Stimulated activated CD4-positive, alpha-beta T cell treated with anti-CD3 and anti-CD28 coated beads, Interleukin-15, amount 100 ng/mL, for 48 hours (primary cell): ENCODE measurements around the gene ZBTB20.

ENCODE experiments used
- DNase-seq, 2 donors: peaks; one replicate each; pipeline ENCODE4 v3.0.0-alpha.2; 2020; ENCODE audit warnings: low read depth in 2 of 2

Gene ZBTB20

DNA sequence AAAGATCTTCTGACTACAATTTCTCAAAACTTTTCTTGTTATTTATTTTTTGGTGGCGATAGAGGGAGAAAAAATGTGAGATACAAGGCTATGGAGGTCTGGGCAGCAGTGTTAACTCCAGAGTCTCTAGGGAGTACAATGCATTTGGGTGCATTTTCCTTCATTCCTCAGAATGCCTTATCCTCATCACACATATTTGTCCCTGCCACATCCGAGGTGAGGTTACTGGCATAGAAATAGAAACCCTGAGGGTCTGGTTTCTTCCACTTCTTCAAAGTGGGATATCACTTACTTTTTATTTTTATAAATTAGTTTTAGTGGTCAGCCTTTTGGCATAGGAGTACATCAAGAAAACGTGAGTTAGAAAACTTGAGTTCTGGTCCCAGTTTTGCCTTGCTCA lies 702.9 kb downstream of the ZBTB20 start:
- DNase-seq, result no peak

DNA sequence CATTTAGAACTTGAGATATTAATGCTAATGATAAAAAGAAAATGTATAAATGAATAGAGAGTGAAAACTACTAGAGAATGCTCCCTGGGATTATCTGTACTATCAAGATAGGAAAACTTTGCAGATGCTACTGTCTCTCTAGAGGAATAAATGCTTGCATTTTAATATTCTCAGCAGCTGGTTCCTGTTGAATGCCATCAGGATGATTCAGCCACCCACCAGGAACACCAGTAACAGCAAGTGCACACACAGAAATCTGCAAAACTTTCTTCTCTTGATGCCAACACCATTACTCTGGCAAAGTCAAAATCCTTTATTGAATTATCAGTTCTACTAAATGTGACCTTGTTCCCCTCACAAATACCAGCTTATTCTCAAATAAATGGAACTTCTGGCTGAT lies 704.8 kb downstream of the ZBTB20 start:
- DNase-seq, result no peak

DNA sequence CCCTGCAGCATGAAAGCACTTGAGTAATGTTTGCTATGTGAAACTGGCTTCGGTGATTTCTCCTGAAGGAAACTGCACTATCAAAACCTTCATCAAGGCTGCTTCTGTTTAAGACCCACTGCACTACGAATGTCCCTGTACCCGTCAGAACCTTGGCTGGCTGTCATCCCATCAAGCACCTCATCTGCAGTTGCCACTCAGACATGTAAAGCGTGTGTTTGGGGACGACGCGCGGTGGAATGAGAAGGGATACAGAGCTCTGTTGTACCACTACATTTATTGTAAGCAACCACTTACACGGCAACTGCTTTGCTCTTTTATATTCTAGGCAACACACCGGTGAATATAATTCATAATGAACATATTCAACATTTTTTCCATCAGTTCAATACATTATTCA lies 705.7 kb downstream of the ZBTB20 start:
- no peak for DNase-seq

DNA sequence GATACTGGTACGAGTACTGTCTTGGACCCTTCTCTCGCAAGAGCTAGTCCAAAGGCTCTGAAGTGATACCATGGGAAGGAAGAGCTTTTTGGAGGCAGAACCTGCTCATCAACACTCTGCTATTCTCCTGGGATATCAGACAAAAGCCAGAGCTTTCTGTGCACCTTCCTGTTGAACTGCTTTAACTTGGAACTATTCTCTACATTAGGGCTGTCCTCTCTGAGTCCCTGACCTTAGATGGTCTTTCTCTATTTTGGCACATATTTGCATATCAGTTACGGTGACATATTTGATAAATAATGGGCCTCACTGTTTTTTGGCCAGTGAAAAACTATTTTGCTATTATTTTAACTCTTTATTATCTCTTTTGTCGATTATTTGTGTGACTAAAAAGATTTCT lies 706.4 kb downstream of the ZBTB20 start:
- no peak for DNase-seq

DNA sequence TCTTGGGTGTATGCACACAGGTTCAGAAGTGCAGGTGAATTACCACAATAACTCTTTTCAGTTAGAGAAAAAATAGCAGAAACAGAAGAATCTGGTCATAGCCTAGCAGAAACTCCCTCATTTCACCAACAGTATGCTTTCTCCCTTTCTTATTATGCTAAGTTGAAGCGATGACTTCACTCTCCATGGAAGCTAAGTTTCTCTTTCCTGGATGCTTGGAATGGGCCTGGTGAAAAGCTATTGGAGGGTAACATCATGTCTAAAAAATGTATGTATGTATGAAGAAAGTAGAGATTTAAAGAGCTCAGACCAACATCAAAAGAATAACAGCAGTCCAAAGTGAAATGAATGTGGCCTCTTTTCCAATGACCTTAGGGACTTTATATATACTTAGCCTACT lies 707.8 kb downstream of the ZBTB20 start:
- no peak for DNase-seq

DNA sequence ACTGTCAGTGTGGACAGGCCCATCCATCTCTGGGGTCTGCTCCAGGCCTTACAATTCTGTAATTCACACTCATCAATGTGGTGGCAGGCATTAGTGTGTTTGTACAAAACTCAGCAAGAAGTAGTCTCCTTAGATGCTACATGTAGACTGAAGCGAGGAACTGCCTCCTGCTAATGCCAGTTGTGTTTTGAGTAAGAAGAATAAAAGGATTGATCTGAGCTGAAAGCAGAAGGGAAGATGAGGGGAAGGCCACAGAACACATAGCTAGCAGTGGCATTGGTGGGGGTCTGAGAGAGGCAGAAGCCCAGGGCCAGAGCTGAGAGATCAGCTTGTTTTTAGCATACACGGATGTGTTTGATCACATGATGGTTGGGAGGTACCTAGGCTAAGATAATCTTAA lies 709.2 kb downstream of the ZBTB20 start:
- no peak for DNase-seq

DNA sequence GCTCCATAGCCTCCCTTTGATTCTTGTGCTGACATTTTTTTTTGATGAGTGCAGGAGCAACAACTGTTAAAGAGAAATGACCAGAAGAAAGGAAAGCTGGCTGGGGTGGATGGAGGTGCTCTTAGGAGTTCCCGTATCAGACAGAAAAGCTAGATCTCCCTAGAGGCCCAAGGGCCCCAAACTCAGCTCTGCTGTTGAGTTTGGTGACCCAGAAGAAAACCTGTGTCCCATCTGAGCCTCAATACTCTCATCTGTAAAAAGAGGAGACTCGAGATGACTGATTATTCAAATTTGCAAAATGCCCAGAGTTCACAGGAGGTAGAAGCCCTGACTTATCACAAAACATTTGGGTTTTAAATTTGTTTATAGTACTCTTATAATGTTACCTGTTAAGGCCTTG lies 710.9 kb downstream of the ZBTB20 start:
- no peak for DNase-seq

DNA sequence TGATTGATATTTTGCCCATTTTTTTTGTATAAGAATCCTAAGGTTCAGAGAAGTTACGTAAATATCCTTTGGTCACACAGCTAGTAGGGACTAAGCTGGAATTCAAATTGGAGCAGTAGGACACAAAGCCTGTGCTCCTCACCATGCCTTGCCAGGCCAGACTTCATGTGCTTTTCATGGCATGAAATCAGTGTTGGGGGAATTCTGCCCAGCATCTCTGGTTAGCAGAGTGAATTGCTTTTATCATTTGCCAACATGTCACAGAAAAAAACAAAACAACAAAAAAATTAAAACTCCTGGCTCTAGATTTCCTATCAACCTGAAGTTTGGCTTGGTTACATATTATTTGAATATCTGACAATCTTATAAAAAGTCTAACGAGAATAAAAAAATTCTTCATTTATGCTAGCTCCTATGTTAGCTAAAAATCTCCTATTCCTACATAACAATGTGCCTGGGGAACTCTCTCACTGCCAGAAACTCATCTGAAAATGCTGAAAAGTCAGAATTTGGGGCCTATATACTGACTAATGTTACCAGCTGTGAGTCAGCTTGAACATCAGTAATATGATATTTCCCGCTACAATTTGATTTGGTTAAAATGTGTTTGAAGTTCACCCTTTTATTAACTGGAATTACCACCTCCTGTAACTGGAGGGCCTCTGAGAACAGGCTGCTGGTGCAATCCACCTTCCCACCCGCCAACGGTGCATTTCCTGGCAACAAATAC lies 711.5 kb downstream of the ZBTB20 start:
- no peak for DNase-seq

DNA sequence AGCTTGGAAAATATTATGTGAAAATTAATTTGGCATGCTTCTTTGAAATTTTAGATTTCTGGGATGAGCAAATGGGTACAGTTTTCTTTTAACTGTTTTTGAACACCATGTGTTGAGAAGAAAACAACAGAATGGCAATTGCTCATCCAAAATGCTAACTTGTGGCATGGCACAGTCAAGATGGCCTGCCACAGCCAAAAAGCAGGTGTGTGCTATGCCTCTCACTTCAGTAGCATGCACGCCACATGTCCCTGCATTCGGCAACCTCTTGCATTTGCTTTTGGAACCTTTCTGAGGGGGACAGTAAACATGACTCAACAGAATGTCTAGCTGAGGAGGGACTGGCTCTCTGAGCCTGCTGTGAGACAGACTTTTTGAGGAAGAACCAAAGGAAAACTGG lies 714.8 kb downstream of the ZBTB20 start:
- no peak for DNase-seq

DNA sequence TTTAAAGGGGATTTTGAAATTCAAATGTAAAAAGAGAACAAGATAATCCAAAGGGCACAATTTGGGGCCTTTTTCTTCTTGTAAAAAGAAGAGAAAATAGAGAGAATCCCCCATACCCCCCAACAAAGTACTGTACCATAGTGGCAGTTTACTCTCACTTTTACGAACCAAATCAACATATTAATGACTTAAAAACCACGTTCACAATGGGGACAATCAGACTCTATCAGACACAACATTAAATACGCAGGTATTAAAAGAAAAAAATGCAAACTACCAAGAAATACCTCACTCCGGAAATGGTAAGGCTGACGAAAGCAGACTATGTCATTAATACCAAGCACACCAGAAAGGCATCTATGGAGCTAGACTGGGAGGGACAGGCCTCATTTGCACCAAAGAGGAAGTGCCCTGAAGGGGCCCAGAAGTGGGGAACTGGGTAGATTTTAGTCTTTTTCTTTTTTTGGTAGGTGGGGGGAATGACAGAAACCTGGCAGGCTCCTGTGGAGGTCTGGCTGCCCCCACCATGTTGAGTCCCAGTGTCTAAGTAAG lies 719.0 kb downstream of the ZBTB20 start:
- no peak for DNase-seq

DNA sequence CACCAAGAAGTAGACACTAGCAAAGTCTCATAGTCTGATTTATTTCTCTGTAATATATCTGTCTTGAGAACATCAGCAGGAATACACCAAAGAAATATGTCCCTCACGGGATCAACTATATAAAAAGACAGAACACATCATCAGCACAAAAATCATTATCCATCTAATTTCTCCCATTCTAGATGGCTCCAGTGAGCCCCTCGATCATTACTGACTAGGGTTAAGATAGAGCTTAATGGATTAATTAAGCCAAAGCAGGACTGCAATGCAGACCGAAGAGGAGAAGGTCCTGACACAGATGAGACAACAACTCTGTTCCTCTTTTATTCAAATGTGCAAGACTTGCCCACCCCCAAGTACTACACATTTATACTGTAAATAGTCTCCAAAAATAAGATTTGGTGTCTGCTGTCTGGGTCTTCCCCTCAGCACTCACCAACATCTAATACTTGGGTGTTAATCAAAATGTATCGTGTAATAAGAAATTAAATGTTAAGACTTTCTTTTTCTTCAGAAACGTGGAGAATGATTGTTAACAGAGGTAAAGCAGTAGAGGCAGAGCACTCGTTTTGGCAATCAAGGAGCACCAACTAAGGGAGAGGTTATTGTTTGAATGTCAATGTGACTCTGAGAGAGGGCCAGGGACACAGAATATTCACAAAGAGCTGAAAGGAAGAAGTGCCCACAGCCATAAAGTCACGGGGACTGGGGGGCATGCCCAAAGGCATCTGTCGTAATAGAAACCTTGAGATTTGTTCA lies 719.6 kb downstream of the ZBTB20 start:
- no peak for DNase-seq

DNA sequence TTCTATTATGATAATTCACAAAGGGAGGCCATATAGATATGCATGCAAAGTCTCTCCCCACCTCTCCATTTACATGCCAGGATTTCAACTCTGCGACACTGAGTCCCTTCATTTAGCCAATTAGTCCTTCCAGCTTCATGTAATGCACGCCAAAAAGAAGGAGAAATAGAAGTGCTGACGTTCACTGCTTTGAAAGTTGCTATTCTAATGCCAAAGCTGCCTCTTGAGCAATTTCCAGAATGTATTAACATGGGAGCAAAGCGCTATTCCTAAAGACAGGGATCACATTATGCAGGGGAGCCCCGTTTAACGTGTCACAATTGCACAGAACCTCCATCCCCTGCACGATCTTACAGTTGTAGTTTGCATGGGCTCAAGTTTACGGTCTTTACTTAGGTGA lies 722.8 kb downstream of the ZBTB20 start:
- no peak for DNase-seq

DNA sequence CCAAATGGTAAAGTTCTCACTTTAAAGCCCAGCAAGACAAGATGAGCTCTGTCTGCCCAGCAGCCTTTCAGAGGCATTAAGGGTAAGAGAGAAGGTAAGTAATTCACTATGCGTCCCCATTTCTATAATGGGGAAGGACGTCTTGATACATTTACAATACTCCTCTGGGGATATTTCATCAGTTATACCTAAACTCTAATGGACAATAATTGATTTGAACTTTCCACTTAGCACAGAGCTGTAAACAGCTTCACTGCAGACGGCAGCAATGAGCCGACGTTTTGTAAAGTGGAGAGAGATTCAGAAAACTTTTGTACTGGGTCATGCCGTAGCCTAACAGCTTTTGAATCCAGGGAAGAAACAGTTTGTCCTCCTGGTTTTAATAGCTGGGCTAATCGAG lies 725.9 kb downstream of the ZBTB20 start:
- DNase-seq, result no peak

DNA sequence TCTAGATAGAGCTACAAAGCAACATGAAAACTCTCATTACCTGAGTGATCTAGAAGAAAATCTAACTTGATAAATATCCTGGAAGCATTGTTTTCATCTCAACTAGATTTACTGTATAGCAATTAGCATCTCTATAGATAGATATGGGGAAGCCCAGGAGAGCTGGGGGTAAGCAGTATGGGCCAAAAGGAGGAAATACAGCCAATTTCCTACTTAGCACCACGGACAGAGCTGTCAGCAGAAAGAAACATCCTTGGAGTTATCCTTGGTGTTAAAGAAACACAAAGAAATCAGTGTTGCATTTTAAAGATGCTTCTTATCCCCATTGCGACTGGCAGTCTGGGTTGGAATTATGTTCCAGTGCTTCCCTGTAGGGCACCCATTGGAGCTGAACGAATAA lies 727.0 kb downstream of the ZBTB20 start:
- DNase-seq, result no peak

DNA sequence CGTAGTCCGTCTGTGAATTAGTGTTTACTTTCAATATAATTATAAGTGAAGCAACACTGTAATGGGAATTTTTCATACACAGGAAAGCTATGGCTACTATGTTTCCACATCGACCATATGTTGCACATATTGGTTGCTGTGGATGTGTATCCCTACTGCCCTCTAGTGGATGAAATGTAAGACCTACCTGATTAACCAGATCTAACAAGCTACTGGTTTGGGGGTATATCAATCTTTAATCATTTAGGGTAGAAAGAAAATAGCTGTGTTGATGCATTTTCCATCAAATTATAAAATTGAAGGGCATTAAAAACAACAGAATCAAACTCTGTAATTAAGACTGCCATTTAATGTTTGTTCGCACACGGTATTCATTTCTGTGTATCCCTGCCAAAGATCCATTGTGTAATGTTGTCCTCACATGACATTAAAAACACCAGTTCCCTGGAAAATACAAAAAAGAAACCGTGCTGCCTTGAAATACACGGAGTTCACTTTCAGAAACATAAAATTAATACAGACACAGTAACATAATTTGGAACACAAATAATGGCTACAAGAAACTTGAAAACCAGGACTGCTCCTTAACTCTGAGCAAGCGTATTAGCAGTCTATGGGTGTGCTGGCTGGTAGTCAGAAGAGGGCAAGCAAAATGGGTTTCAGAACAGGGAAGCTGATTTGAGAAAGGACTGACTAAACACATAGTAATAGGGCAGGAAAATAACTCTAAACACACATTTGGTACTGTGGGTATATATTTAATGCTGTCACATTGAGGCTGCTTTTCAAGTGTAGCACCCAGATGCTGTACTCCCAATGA lies 728.2 kb downstream of the ZBTB20 start:
- no peak for DNase-seq

DNA sequence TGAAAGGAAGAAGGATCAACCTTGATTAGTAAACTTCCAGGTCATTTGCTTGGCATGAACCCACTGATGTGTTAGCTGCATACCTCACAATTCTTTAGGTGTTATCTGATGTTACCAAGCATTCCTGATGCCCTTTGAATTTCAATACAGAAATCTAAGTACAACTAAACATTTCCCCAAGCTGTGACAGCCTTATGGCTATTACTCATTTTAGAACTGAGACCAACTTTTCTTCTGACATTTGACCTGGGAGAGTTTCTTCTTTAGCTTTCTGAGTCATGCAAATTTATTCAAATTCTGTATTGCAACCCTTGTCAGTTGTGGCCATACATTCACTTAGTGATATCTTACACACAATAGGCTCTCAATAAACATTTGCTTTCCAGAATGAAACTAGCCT lies 729.0 kb downstream of the ZBTB20 start:
- no peak for DNase-seq

DNA sequence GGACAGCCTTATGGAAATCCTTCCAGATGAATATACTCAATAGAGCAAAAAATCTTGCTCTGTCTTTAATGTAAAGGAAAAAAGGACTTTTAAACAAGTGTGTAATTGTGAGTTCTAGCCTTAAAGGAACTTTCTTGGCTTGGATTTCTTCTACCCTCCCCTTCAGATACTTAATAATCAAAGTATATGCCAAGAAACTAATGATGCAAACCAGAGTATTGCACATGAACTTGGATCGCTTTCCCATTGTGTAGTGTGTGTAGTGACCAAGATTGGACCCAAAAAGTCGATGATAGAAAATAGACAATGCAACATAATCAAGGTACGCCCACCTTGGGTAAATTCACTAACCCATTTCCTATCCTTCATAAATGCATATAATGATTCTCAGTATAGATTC lies 729.4 kb downstream of the ZBTB20 start:
- no peak for DNase-seq

DNA sequence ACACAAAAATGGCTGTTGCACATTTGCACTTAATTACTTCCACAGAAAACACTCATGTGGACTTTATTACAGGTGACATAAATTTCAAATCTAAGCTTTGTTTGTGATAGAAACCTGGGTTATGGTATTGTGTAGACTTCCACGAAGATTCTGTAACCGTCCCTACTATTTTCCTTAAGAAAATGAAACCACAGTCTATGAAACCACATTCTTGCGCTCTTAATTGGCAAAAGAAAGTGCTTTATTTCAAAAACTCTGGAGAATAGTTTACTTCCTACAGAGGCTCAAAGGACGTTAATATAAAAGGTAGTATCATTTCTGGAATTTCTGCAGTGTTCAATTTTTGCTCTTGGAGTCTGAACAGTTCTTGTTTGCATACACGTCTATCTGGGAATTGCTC lies 729.8 kb downstream of the ZBTB20 start:
- DNase-seq, result no peak

DNA sequence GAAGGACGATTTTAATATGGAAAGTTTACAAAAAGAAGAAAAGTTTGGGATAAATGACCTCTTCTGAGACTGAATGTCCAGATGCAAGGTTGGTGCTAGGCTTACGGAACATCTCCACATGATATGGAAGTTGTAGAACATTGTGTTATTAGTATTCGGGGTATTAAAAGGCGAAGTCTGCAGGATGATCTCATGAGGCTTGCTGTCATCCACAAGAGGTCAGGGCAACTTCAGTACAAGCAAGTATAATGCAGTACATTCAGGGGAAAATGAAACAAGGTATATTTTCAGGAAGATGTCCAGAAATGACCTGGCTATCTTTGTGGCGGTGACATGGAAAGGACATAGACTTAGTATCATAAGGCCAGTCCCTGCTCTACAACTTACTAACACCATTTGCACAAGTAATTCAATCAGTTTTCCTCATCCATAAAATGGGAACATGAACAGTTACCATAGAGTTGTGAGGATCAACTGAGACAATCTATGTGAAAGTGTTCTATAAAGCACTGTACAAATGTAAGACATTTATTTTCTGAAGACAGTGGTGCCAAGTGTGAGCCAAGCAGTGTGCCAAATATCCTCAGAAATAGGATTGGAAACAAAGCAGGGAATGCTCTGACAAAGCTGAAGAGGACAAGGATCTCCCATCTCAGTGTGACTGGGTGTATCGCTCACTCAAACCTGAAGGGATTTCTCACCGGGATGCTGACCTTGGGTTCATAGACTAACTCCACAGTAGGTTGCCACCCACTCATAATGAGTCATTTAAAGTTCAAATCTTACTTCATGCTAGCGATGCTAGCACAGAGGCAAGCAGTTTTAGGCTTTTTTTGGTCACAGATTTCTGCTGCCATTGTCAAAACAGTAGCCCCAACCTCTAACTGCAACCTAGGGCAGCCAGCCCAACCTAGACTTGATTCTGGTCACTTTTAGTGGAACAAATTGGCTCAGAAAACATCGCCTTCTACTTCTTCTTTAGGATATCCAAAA lies 735.0 kb downstream of the ZBTB20 start:
- DNase-seq, result peak; percentile 11 to 19

DNA sequence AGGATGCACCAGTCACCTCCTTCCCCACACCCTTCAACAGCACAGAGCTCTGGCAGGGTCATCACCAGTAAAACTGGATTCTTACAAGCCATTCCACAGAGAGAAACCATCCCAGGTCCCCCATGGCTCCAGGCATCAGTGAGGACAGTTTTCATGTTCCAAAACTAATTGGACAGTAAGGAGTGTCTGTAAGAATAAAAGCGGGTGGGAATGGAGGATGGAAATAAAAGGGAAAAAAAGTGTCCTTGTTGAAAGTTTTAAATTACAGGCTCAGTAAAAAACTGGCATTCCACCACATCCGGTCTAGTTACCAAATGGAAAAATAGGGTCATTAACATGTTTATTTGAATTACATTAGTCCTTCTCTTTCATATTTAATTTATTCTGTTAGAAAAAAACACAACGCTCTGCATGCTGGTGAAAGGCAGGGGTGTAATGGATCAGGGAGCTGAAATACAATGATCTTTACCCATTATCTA lies 735.9 kb downstream of the ZBTB20 start:
- no peak for DNase-seq
